Esophagus muscularis mucosa (tissue), 3 donors: ENCODE measurements around the gene LRRN4.

Experiments used
- POLR2A ChIP-seq: fragments of 450-650 bp; IDR thresholded peaks from one replicate; pipeline ENCODE4 v1.6.1; 2017; ENCODE audit warnings: antibody characterized with exemption, moderate library complexity, mild to moderate bottlenecking, low read depth
- TF ChIP-seq, protein P1 (sequence below), 3 experiments: fragments of 200-600 bp in 2 of 3; fragments of 450-650 bp in 1 of 3; sonication (generic) in 2 of 3; IDR thresholded peaks; one replicate each; pipeline ENCODE4 v1.5.1; 2017 to 2019; ENCODE audit warnings: antibody characterized with exemption in 3 of 3, mild to moderate bottlenecking in 2 of 3, moderate library complexity in 1 of 3

DNA sequence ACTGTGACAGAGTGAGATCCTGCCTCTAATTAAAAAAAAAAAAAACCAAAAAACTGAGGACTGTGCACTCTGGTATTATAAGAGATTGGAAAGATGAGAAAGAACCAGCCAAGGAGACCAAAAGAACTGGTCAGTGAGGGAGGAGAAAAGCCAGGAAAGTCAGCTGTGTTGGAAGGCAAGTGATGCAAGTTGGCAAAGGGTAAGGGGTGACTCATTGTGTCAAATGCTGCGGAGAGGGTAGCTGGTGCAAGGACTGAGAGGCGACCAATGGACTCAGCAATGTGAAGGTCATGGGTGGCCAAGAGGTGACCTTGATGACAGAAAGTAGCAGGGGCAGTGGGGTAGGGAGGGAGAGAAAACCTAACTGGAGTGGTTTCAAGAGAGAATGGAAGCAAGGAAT, 27.4 kb upstream of the LRRN4 start:
- TF ChIP-seq, protein P1, sequence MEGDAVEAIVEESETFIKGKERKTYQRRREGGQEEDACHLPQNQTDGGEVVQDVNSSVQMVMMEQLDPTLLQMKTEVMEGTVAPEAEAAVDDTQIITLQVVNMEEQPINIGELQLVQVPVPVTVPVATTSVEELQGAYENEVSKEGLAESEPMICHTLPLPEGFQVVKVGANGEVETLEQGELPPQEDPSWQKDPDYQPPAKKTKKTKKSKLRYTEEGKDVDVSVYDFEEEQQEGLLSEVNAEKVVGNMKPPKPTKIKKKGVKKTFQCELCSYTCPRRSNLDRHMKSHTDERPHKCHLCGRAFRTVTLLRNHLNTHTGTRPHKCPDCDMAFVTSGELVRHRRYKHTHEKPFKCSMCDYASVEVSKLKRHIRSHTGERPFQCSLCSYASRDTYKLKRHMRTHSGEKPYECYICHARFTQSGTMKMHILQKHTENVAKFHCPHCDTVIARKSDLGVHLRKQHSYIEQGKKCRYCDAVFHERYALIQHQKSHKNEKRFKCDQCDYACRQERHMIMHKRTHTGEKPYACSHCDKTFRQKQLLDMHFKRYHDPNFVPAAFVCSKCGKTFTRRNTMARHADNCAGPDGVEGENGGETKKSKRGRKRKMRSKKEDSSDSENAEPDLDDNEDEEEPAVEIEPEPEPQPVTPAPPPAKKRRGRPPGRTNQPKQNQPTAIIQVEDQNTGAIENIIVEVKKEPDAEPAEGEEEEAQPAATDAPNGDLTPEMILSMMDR (IDR thresholded peaks at IDR 0.05) = no peak
- TF ChIP-seq POLR2A = no peak
